PC-3 (cell line): ENCODE measurements around the gene C3orf18. TPM values are rescaled to one million over a fixed set of nuclear protein-coding genes. Genes with fewer than 3 reads are reported as not detected.

Source experiments
- ATAC-seq: fragments of 200-7000 bp; cut with Tn5 transposase; 2 replicates; pipeline ENCODE4 v1.9.1; 2020; ENCODE audit warnings: mild to moderate bottlenecking, moderate library complexity
- BruUV-seq: library from RNA; stranded (reverse); fragments of 400-500 nt; replicated peaks from 2 replicates; lab custom pipeline; 2021; lab: Mats Ljungman, UMichigan
- CTCF ChIA-PET: fragments of 300-600 bp; sonication (Branson Sonifier 250); formaldehyde crosslinking; loops from one replicate; lab custom pipeline; 2022; ENCODE audit warnings: antibody characterized with exemption; lab: Charles Lee
- POLR2A ChIA-PET: fragments of 300-600 bp; sonication (Branson Sonifier 250); formaldehyde crosslinking; loops from one replicate; lab custom pipeline; 2022; ENCODE audit warnings: antibody characterized with exemption; ENCODE audit not compliant: unreplicated experiment; lab: Charles Lee
- DNase-seq: peaks from one replicate; pipeline ENCODE4 v3.0.0-alpha.2; 2015
- H2AFZ ChIP-seq: fragments of 300-600 bp; sonication (generic); 2 replicates; pipeline ENCODE4 v1.6.0; 2016; ENCODE audit warnings: antibody characterized with exemption, low read length
- H3F3A ChIP-seq: fragments of 300-600 bp; sonication (generic); one replicate; pipeline ENCODE4 v1.6.0; 2017; ENCODE audit warnings: antibody characterized with exemption, low read length, control low read depth, mild to moderate bottlenecking; ENCODE audit not compliant: unreplicated experiment
- H3K27ac ChIP-seq: fragments of 300-600 bp; sonication (generic); 2 replicates; pipeline ENCODE4 v1.5.1; 2016; ENCODE audit warnings: mild to moderate bottlenecking, low read length
- H3K27me3 ChIP-seq: fragments of 300-600 bp; sonication (generic); 2 replicates; pipeline ENCODE4 v1.6.1; 2016; ENCODE audit warnings: low read length, mixed read lengths
- H3K36me3 ChIP-seq: fragments of 300-600 bp; sonication (generic); 2 replicates; pipeline ENCODE4 v1.6.1; 2016; ENCODE audit warnings: low read depth, mixed run types, low read length, mixed read lengths
- H3K4me1 ChIP-seq: fragments of 300-600 bp; sonication (generic); 2 replicates; pipeline ENCODE4 v1.5.1; 2016; ENCODE audit warnings: low read length; ENCODE audit not compliant: insufficient read depth
- H3K4me2 ChIP-seq: fragments of 300-600 bp; sonication (generic); 2 replicates; pipeline ENCODE4 v1.6.0; 2016; ENCODE audit warnings: low read length
- H3K4me3 ChIP-seq: fragments of 300-600 bp; sonication (generic); 2 replicates; pipeline ENCODE4 v1.5.1; 2016; ENCODE audit warnings: mild to moderate bottlenecking, low read length, mixed read lengths
- H3K79me2 ChIP-seq: fragments of 300-600 bp; sonication (generic); 2 replicates; pipeline ENCODE4 v1.6.1; 2017; ENCODE audit warnings: low read length, mixed read lengths
- H3K9ac ChIP-seq: fragments of 300-600 bp; sonication (generic); 2 replicates; pipeline ENCODE4 v1.6.0; 2016; ENCODE audit warnings: mild to moderate bottlenecking, low read length
- H3K9me2 ChIP-seq: fragments of 300-600 bp; sonication (generic); replicated peaks from 2 replicates; pipeline ENCODE4 v1.6.1; 2016; ENCODE audit warnings: mixed run types, low read length, mixed read lengths
- H3K9me3 ChIP-seq: fragments of 300-600 bp; sonication (generic); 2 replicates; pipeline ENCODE4 v1.6.1; 2016; ENCODE audit warnings: low read length, mixed read lengths
- H4K20me1 ChIP-seq: fragments of 300-600 bp; sonication (generic); 2 replicates; pipeline ENCODE4 v1.6.1; 2016; ENCODE audit warnings: low read length, mixed read lengths
- CTCF ChIP-seq: fragments of 300-600 bp; sonication (generic); conservative IDR thresholded peaks from 2 replicates; pipeline ENCODE4 v1.5.1; 2017; ENCODE audit warnings: antibody characterized with exemption, low read depth, mild to moderate bottlenecking, low read length
- EZH2 ChIP-seq: fragments of 300-600 bp; sonication (generic); IDR thresholded peaks from one replicate; pipeline ENCODE4 v1.6.1; 2017; ENCODE audit warnings: antibody characterized with exemption, mild to moderate bottlenecking, low read length; ENCODE audit not compliant: unreplicated experiment
- EZH2phosphoT487 ChIP-seq: fragments of 300-600 bp; sonication (generic); IDR thresholded peaks from 2 replicates; pipeline ENCODE4 v1.6.1; 2018; ENCODE audit warnings: mild to moderate bottlenecking, antibody characterized with exemption, low read length, borderline replicate concordance
- intact Hi-C: fragments of 100-400 bp; cut with micrococcal nuclease; formaldehyde crosslinking; loops from 2 replicates; pipeline ENCODE4 v1.9.0; 2023
- total RNA-seq: library from RNA; depleted of rRNA; stranded (reverse); fragments of >200 nt; gene quantifications from 2 replicates; pipeline ENCODE4 v1.2.3, GENCODE V29; 2014

C3orf18 gene
- total RNA-seq, 1 experiment from 2014 or later = 31.2 TPM

- Histone ChIP-seq H3F3A (peaks cover 4% of the 10 kb centered on the region), H2AFZ (no peak overlapping the region), H3K9me3 (no peaks in the 10 kb centered on the region), H3K27ac (no peak overlapping the region), H4K20me1 (no peaks in the 10 kb centered on the region), H3K4me1 (peaks cover 30% of the 10 kb centered on the region), H3K27me3 (no peaks in the 10 kb centered on the region), H3K9ac (no peak overlapping the region), H3K4me3 (no peak overlapping the region), H3K79me2 (peaks cover 12% of the 10 kb centered on the region), H3K4me2 (no peak overlapping the region), H3K36me3 (no peaks in the 10 kb centered on the region), H3K9me2 (no peaks in the 10 kb centered on the region)
- intact Hi-C loops = loop anchor here (1.0 to 5.0 kb wide), 2 partner anchors 44 to 261 kb away; partner anchors contain the start of genes CYB561D2, HEMK1 and NPRL2
- no TSS peak for BruUV-seq
- DNase-seq (no peak), ATAC-seq (no peak)
- no peak for TF ChIP-seq EZH2
- no peak for TF ChIP-seq CTCF
- no peak for TF ChIP-seq EZH2phosphoT487
- CTCF ChIA-PET = interaction anchor here (0.5 to 0.7 kb wide), 3 partner anchors 36 to 484 kb away, joined by 3 to 8 read pairs (median 4); no protein-coding TSS in a partner anchor
- POLR2A ChIA-PET = no interaction called here
Measured at GRCh38 chr3:50612970-50613846, 45.7 kb upstream of the C3orf18 start.

DNA sequence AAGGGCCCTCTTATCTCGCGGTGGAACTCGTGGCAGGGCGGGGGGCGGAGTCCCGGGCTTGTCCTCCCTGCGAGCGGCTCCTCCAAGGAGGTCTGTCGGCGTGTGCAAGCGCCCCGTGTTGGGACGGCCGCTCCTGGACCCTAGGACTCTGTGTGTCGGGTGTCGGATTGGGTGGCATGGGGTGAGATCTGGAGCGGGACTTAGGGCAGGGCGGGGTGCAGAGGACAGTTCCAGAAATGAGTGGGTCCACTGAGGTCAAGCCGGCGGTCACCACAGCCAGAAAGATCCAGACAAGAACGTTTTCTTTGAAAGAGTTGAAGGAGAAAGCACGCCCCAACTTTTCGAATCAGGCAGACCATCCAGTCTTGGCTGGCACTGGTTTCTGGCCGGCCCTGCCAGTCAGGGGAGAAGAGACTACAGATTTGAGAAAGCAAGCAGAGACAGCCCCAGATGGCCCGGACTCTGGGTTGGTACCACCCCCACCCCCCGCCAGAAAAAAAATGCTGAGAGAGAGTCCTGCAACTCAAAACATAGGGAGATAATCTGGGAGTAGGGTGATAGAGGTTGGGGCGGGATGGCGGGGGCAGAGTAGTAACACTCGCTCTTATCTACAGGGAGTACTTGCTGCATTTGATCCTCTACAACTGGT is 44.8 kb upstream of the C3orf18 start:
- Histone ChIP-seq H4K20me1 (no peaks in the 10 kb centered on the region), H3K79me2 (peaks cover 3% of the 10 kb centered on the region), H3K4me2 (peak overlapping the region; percentile 94), H3K9me2 (no peaks in the 10 kb centered on the region), H3F3A (peaks cover 4% of the 10 kb centered on the region), H3K36me3 (no peaks in the 10 kb centered on the region), H3K4me1 (peaks cover 24% of the 10 kb centered on the region), H3K9ac (peak overlapping the region; percentile 31), H3K27me3 (no peaks in the 10 kb centered on the region), H2AFZ (peak overlapping the region; percentile 92), H3K4me3 (peak overlapping the region; percentile 71), H3K27ac (no peak overlapping the region), H3K9me3 (no peaks in the 10 kb centered on the region)
- POLR2A ChIA-PET = interaction anchor here (0.5 to 0.7 kb wide), 5 partner anchors 11 to 289 kb away, joined by 3 to 10 read pairs (median 4); partner anchors contain the start of gene HEMK1
- peak; percentile 11; the same call in 1 of the 2 replicates for ATAC-seq
- intact Hi-C loops = loop anchor here (1.0 to 5.0 kb wide), 2 partner anchors 43 to 260 kb away; partner anchors contain the start of genes CYB561D2, HEMK1 and NPRL2
- DNase-seq = no peak
- TF ChIP-seq EZH2 = no peak
- no peak for TF ChIP-seq CTCF
- TF ChIP-seq EZH2phosphoT487 = no peak
- BruUV-seq = no TSS peak
- CTCF ChIA-PET = interaction anchor here (0.5 to 1.3 kb wide), 8 partner anchors 11 to 260 kb away, joined by 3 to 5 read pairs (median 4); no protein-coding TSS in a partner anchor
